Tibial nerve (tissue), 3 donors: ENCODE data around the gene CCNY.

Experiments
- POLR2A ChIP-seq, 2 donors: fragments of 450-650 bp; IDR thresholded peaks; one replicate each; pipeline ENCODE4 v1.6.1; 2017; ENCODE audit warnings: antibody characterized with exemption in 2 of 2, mild to moderate bottlenecking in 2 of 2, moderate library complexity in 2 of 2
- TF ChIP-seq, protein P1 (sequence below), 5 experiments: fragments of 200-600 bp in 3 of 5; fragments of 450-650 bp in 2 of 5; sonication (generic) in 3 of 5; IDR thresholded peaks; one replicate each; pipeline ENCODE4 v1.5.1; 2016 to 2019; ENCODE audit warnings: antibody characterized with exemption in 5 of 5, mild to moderate bottlenecking in 3 of 5, moderate library complexity in 2 of 5

DNA sequence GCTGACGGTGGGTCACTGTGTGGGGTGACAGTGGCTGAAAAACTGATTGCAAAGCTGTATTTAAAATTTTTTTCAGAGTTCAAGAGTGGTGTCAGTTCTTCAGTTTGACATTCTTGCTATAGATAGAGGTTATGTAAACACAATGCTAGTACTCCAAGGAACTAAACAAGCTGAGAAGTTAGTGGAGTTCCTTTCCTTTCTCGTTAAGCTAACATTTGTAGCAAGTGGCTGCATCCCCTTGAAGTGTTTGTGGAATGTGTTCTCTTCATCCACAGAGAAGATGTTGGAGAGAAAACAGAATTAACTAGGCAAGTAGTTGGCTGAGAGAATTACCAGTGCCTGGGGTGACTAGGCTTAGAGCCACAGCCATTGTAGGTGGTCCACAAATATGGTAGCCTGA, 15.8 kb downstream of the CCNY start:
- TF ChIP-seq, protein P1, sequence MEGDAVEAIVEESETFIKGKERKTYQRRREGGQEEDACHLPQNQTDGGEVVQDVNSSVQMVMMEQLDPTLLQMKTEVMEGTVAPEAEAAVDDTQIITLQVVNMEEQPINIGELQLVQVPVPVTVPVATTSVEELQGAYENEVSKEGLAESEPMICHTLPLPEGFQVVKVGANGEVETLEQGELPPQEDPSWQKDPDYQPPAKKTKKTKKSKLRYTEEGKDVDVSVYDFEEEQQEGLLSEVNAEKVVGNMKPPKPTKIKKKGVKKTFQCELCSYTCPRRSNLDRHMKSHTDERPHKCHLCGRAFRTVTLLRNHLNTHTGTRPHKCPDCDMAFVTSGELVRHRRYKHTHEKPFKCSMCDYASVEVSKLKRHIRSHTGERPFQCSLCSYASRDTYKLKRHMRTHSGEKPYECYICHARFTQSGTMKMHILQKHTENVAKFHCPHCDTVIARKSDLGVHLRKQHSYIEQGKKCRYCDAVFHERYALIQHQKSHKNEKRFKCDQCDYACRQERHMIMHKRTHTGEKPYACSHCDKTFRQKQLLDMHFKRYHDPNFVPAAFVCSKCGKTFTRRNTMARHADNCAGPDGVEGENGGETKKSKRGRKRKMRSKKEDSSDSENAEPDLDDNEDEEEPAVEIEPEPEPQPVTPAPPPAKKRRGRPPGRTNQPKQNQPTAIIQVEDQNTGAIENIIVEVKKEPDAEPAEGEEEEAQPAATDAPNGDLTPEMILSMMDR (IDR thresholded peaks at IDR 0.05): no peak
- no peak for TF ChIP-seq POLR2A (IDR thresholded peaks at IDR 0.05)
